Upper lobe of left lung (tissue), 6 donors: ENCODE measurements around the gene SYVN1. TPM values are rescaled to one million over a fixed set of nuclear protein-coding genes. Genes with fewer than 3 reads are reported as not detected.

ENCODE experiments used
- ATAC-seq, 2 donors: fragments of 200-7000 bp; cut with Tn5 transposase; one replicate each; pipeline ENCODE4 v1.9.1; 2022; ENCODE audit warnings: mild to moderate bottlenecking in 2 of 2, moderate library complexity in 2 of 2; ENCODE audit not compliant: low FRiP score in 2 of 2
- DNase-seq, 2 donors: peaks; one replicate each; pipeline ENCODE4 v3.0.0-alpha.2; 2019 to 2020
- H3K27ac ChIP-seq, 4 donors: fragments of 200-600 bp; sonication (generic); one replicate each; pipeline ENCODE4 v1.5.1; 2016 to 2019
- H3K27me3 ChIP-seq, 4 donors: fragments of 200-600 bp; sonication (generic); one replicate each; pipeline ENCODE4 v1.5.1; 2017 to 2019
- H3K36me3 ChIP-seq, 4 donors: fragments of 200-600 bp; sonication (generic); one replicate each; pipeline ENCODE4 v1.5.1; 2016 to 2019
- H3K4me1 ChIP-seq, 4 donors: fragments of 200-600 bp; sonication (generic); one replicate each; pipeline ENCODE4 v1.5.1; 2018 to 2019
- H3K4me3 ChIP-seq, 4 donors: fragments of 200-600 bp; sonication (generic); one replicate each; pipeline ENCODE4 v1.5.1; 2017 to 2019; ENCODE audit warnings: mild to moderate bottlenecking in 2 of 4, moderate library complexity in 1 of 4
- H3K9me3 ChIP-seq, 4 donors: fragments of 200-600 bp; sonication (generic); one replicate each; pipeline ENCODE4 v1.5.1; 2018 to 2019
- POLR2AphosphoS5 ChIP-seq, 2 donors: sonication (generic); formaldehyde crosslinking; IDR thresholded peaks; one replicate each; pipeline ENCODE4 v1.5.1; 2017; ENCODE audit warnings: antibody characterized with exemption in 2 of 2
- WGBS, 2 donors: methylation state at CpG; one replicate each; pipeline ENCODE4 v1.1.5; 2017 to 2018; 5-methylcytosine and 5-hydroxymethylcytosine counted together
- small RNA-seq, 4 donors: library from RNA; depleted of rRNA; stranded (forward); fragments of <200 nt; gene quantifications; one replicate each; pipeline ENCODE3, GENCODE V24; 2016
- total RNA-seq, 6 donors: library from RNA; depleted of rRNA in 4 of 6; stranded (reverse); fragments of >200 nt in 4 of 6; gene quantifications; one replicate each; pipeline versions ENCODE4 v1.1.0 to v1.2.1, GENCODE V29; 2016 to 2021
- TF ChIP-seq, protein P1 (sequence below), 6 experiments: fragments of 450-650 bp in 4 of 6; fragments of 200-600 bp in 2 of 6; sonication (generic) in 2 of 6; IDR thresholded peaks; one replicate each; pipeline ENCODE4 v1.5.1; 2016 to 2019; ENCODE audit warnings: antibody characterized with exemption in 6 of 6
- donor health status: DM: no; HTN: no; CAD: no; lungs with moderate emphysema.
- donor health status: DM: no; HTN: yes; CAD: no; lungs with severe emphysema.

The SYVN1 gene
- total RNA-seq, 6 donors from 2014 or later: 31.1 to 70.6 (median 50.0) TPM

DNA sequence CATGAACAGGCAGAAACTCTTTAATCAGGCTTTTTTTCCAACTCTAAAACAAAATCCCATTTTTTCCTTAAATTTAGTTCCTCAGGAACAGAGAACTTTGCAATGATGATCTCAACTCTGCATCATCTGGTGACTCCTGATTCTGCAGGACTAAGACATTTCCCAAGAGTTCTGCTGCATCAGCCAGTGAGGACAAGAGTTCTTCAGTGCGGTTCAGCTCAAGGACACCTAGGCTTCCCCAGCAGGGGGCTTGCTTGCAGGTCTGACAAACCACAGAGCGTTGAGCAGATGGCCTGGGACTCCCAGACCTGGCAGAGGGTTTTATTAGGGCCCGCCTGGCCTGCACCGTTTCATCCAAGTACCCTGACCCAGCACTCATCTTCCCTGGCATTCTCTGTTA lies 56.9 kb downstream of the SYVN1 start:
- Histone ChIP-seq H3K27ac (no peak overlapping the region), H3K4me1 (no peaks in the 10 kb centered on the region), H3K4me3 (no peak overlapping the region), H3K9me3 (no peaks in the 10 kb centered on the region), H3K27me3 (no peaks in the 10 kb centered on the region), H3K36me3 (no peaks in the 10 kb centered on the region)
- no peak for DNase-seq
- ATAC-seq: no peak
- TF ChIP-seq POLR2AphosphoS5 (IDR thresholded peaks at IDR 0.05): no peak
- TF ChIP-seq, protein P1, sequence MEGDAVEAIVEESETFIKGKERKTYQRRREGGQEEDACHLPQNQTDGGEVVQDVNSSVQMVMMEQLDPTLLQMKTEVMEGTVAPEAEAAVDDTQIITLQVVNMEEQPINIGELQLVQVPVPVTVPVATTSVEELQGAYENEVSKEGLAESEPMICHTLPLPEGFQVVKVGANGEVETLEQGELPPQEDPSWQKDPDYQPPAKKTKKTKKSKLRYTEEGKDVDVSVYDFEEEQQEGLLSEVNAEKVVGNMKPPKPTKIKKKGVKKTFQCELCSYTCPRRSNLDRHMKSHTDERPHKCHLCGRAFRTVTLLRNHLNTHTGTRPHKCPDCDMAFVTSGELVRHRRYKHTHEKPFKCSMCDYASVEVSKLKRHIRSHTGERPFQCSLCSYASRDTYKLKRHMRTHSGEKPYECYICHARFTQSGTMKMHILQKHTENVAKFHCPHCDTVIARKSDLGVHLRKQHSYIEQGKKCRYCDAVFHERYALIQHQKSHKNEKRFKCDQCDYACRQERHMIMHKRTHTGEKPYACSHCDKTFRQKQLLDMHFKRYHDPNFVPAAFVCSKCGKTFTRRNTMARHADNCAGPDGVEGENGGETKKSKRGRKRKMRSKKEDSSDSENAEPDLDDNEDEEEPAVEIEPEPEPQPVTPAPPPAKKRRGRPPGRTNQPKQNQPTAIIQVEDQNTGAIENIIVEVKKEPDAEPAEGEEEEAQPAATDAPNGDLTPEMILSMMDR (IDR thresholded peaks at IDR 0.05): no peak
- WGBS, 2 donors: 71 to 80% methylated on average over 4 of the region's 4 CpGs

Small RNA genes lying within 50 kb of the gene (small RNA-seq; reads per million reads assigned to genes)
- gene HIGD1AP10 (0 reads per million in 4 donors), gene PDCL2P2 (0 reads per million in 4 donors), gene RNU2-23P (0.11 to 1.4 (median 0.49) reads per million in 4 donors)

Other genes with a start within 250 kb of the SYVN1 start
- 10 to 100 TPM; 24.6 to 59.2 (median 33.3) TPM for gene ATG2A, start 217.3 kb downstream of the SYVN1 start, total RNA-seq
- 10 to 100 TPM; 21.0 to 48.1 (median 27.5) TPM for gene PPP2R5B, start 209.8 kb downstream of the SYVN1 start, total RNA-seq
- gene GPHA2, start 198.6 kb downstream of the SYVN1 start, total RNA-seq: not detected
- gene MAJIN, start 162.4 kb downstream of the SYVN1 start, total RNA-seq: under 1 TPM in 1 of 6 donors, not detected in 5; 0.15 TPM
- gene BATF2, start 137.5 kb downstream of the SYVN1 start, total RNA-seq: 10 to 100 TPM in 1 of 6 donors, 1 to 10 TPM in 5; 1.7 to 36.7 (median 6.0) TPM
- gene ARL2, start 120.4 kb downstream of the SYVN1 start, total RNA-seq: 100 to 1,000 TPM in 1 of 6 donors, 10 to 100 TPM in 5; 41.9 to 113 (median 81.2) TPM
- 10 to 100 TPM; 14.7 to 32.1 (median 21.2) TPM for gene SNX15, start 107.1 kb downstream of the SYVN1 start, total RNA-seq
- gene SAC3D1, start 93.3 kb downstream of the SYVN1 start, total RNA-seq: 10 to 100 TPM in 5 of 6 donors, 1 to 10 TPM in 1; 9.1 to 18.9 (median 14.5) TPM
- 10 to 100 TPM in 2 of 6 donors, 1 to 10 TPM in 4; 5.9 to 27.2 (median 9.1) TPM for gene NAALADL1, start 76.0 kb downstream of the SYVN1 start, total RNA-seq
- 1 to 10 TPM; 1.0 to 4.4 (median 1.8) TPM for gene CDCA5, start 50.5 kb downstream of the SYVN1 start, total RNA-seq
- gene ZFPL1, start 50.3 kb downstream of the SYVN1 start, total RNA-seq: 10 to 100 TPM; 21.4 to 39.8 (median 34.6) TPM
- 100 to 1,000 TPM; 102 to 531 (median 175) TPM for gene VPS51, start 38.3 kb downstream of the SYVN1 start, total RNA-seq
- gene TM7SF2, start 22.6 kb downstream of the SYVN1 start, total RNA-seq: 10 to 100 TPM; 36.8 to 82.7 (median 45.5) TPM
- 10 to 100 TPM; 12.6 to 28.5 (median 15.2) TPM for gene ZNHIT2, start 16.8 kb downstream of the SYVN1 start, total RNA-seq
- gene FAU, start 12.4 kb downstream of the SYVN1 start, total RNA-seq: 1,000 to 10,000 TPM in 1 of 6 donors, 100 to 1,000 TPM in 5; 405 to 1,014 (median 590) TPM
- gene MRPL49, start 12.2 kb downstream of the SYVN1 start, total RNA-seq: 10 to 100 TPM; 15.7 to 78.6 (median 57.1) TPM
- gene SPDYC, start 35.7 kb upstream of the SYVN1 start, total RNA-seq: not detected
- 100 to 1,000 TPM; 152 to 327 (median 235) TPM for gene CAPN1, start 47.4 kb upstream of the SYVN1 start, total RNA-seq
- 10 to 100 TPM in 3 of 6 donors, 1 to 10 TPM in 3; 6.0 to 19.9 (median 8.7) TPM for gene POLA2, start 127.4 kb upstream of the SYVN1 start, total RNA-seq
- gene CDC42EP2, start 180.3 kb upstream of the SYVN1 start, total RNA-seq: 10 to 100 TPM in 5 of 6 donors, 1 to 10 TPM in 1; 7.7 to 45.2 (median 14.6) TPM
- 10 to 100 TPM; 32.1 to 68.1 (median 54.7) TPM for gene DPF2, start 199.3 kb upstream of the SYVN1 start, total RNA-seq
- gene TIGD3, start 220.2 kb upstream of the SYVN1 start, total RNA-seq: under 1 TPM in 4 of 6 donors, not detected in 2; 0.15 to 0.51 (median 0.35) TPM
- gene SLC25A45, start 248.1 kb upstream of the SYVN1 start, total RNA-seq: 10 to 100 TPM in 4 of 6 donors, 1 to 10 TPM in 2; 5.5 to 40.8 (median 19.4) TPM